Stimulated activated CD8-positive, alpha-beta memory T cell treated with anti-CD3 and anti-CD28 coated beads, Interleukin-4, amount 100 ng/mL, for 48 hours (primary cell): Measurements from ENCODE around the gene SHH.

ENCODE experiments used
- DNase-seq: peaks from one replicate; pipeline ENCODE4 v3.0.0-alpha.2; 2020

The SHH gene

DNA sequence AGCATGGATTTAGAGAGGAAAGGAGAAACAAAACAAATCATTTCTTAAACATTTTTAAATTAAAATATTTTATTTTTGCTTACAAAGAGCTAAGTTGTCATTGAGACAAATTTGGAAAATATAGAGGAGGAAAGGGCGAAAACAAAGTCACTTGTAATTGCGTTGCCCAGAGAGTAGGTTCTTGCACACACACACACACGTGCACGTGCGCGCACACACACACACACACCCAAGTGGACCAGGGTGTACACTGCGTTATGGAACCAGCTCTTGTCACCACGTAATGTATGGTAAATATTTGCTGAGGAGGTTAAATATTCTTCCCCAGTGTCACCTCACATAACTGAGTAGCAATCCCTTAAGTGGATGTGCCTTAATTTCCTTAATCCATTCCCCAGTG, 21.6 kb downstream of the SHH start:
- DNase-seq = no peak

DNA sequence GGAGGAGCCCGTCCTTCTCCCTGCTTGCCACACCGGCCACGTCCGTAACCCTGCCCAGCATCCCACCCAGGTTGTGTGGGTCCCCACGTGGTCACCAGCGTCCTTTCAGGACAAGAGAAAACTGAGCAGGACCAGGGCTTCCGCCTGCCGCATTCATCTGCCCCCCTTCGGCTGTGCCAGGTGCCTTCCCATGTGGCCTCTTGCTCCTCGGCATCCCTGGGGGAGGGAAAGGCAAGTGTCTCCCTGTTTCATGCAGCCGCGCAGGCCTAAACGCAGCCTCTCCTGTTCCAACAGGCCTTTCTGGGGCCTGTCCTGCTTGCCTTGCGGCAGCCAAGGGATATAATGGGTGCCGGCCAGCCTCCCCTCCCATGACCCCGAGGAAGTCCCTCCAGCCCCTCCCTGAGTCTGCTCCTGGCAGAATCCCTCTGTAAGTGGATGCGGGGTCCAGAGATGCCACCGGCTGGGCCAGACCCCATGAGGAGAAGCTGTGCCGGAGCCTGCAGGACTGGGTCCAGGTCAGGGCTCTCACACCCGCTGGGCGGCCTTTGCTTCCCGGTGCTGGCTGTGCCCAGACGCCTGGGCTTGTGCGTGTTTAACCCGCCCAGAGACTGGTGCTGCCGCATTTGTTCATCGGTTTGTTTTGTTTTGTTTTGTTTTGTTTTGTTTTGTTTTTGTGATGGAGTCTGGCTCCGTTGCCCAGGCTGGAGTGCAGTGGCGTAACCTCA, 23.1 kb downstream of the SHH start:
- no peak for DNase-seq

DNA sequence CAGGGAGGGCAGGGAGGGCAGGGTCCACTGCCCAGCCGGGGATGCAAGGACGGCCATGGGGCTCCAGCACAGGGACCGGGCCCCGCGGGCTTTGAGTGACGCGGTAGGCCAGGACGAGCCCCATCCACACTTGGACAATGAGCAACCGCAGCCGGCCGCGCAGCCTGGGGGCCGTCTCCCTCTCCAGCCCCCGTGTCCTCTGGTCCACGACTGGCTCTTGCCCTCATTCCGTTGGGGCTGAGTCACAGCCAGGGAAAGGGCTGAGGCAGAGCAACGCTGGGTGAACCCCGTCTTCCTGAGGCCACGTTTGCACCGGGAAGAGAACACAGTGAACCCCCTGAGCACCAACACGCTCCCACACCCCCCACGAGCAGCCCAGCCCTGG, 23.7 kb downstream of the SHH start:
- DNase-seq = no peak

DNA sequence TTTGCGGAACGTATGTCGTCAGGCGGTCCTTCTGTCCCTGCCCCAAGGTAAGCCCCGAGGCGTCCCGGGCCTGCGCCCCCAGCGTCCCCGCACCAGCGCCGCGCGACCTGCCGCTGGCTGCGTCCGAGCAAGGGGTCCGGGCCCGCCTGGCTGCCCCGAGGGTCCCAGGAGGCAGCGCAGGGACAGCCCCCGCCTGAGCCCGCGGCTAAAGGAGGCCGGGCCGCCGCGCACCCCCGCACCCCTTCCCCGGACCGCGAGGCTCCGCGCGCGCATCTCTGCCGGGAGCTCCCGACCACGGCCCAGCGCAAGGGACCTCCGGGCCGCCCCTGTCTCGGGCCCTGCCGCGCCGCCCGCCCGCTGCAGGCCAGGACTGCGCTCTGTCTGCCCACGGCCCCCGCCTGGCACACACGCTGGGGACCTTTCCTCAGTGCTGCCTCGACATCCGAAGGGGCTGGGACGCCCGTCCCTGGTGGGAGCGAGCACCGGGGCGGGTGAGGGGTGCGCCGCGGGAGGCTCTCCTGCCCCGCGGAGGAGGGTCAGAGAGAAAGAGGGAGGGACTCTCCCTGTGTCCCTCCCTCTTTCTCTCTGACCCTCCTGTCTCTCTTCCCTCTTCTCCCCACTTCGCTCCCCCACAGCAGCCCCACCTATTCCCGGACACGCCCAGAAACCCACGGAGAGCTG, 25.0 kb downstream of the SHH start:
- no peak for DNase-seq

DNA sequence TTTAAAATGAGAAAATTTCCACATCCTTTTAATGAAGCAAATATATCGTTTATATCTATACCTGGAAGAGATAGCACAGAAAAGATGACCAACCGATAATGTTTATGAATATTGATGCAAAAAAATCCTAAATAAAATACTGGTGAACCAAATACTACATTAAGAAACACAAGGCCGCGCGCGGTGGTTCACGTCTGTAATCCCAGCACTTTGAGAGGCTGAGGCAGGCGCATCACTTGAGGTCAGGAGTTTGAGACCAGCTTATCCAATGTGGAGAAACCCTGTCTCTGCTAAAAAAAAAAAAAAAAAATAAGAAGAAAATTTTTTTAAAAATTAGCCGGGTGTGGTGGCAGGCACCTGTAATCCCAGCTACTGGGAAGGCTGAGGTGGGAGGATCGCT, 25.8 kb downstream of the SHH start:
- no peak for DNase-seq

DNA sequence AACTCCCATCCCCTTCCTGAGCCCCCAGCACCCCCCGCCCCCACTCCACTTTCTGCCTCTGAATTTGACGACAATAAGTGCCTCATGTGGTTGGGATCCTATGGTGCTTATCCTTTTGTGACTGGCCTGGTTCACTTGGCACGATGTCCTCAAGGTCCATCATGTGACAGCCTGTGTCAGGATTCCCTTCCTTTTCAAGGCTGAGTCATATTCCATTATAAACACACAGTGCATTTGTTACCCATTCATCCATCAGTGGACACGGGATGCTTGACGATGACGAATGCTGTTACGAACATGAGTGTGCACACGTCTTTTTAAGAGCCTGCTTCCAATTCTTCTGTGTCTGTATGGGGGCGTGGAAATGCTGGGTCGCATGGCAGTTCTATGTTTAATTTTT, 26.7 kb downstream of the SHH start:
- no peak for DNase-seq

DNA sequence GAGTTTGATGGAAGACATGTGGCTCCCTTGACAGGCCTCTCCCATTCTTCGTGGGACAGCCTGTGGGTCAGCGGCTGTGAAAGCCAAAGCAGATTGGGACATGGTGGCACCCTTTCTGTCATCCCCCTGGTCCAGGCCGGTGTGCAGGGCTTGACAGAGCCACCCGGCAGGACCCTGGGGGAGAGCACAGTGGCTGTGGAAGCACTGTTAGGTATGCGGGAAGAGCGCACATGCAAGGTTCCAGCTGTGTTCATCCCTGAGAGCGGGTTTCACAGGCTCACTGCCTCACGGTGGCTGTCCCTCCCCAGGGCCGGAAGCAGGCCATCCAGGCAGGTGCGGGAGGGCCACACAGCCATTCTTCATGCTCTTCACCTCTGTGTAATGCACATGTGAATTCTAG, 29.8 kb downstream of the SHH start:
- no peak for DNase-seq

DNA sequence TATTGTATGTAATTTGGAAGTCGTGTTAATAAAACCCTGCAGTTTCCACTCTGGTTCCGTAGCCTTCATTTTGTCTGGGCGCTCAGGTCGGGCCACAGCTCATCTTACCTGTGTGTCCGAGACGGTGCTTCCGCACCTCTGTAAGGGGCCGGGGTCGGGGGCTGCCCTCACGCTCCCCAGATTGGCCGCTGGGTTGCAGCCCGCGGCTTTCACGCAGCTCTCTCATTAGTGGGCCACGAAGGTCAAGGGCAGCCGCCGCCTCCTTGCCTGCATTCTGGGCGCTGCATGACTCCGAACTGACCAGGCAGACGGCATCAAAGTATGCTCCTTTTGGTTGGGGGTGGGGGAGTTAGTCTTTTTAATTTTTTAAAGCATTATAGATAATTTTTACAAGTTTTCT, 30.8 kb downstream of the SHH start:
- DNase-seq = no peak

DNA sequence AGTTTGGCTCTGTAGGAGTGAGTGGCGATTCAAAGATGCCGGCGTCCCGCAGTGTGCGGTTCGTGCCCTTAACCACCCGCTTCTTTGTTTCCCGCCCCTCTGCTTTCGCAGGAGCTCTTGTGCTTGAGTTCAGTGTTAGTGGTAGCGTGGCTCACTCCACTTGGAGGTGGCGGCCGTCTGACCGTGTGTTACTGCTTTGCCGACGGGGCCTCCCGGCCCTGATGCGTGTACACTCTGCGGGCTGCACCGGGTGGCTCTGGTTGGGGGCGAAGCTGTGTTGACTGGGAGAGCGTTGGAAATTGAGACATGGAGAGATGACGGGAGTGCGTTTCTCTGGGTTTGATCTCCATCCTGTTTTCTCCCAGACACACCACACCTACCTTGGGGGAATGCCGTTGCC, 31.4 kb downstream of the SHH start:
- DNase-seq = no peak

DNA sequence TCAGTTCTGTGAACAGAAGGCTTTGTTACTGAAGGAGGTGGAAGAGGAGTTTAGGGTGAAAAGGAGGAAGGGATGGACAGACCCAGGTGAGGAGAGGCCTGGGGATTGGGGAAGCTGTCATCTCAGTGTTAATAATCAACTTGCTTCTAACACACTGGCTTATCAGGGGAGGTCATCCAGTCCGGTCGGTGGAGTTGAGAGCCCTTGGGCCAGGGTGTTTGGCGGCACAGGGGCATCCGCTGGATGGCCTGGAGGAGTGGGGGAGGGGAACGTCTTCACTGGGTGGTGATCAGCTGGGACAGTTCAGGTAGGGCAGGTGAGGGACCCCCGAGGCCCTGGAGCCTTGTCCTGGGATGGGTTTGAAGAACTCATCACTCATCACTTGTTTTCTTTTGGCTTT, 33.9 kb downstream of the SHH start:
- peak; percentile 8 for DNase-seq

DNA sequence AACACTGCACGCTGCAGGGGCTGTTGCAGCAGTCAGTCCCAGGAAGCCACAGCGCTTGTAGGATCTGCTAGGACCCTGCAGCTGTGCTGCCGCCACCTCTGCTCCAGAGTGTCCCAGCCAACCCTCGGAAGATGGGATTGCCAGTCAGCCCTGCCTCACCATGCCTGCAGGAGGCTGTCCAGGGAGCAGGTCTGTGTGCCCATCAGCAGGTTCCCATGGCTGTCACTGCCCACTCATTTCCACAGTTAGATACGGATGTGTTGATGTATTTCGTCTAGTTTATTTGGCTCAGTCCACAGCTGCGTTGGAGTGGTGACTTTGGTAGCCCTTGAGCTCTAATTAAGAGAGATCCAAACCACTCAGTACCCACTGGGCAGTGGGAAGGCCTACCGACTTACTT, 35.7 kb downstream of the SHH start:
- no peak for DNase-seq

DNA sequence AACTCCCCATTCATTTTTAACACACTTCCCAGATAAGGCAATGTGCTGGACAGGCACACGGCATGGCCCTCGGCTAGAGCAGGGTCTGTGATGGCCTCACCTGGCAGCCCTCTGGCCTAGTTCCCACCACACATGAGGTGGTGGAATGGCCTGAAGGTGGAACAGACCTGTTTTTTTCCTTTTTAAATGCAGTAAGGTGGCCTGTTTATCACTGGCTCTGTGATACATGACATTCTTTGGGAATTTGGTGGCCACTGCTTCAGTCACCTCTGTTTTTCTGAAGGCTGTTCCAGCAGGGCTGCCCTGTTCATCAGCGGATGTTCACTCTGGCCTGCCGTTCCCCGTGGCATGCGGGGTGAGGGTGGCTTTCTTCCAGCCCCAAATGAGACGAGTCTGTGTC, 36.6 kb downstream of the SHH start:
- DNase-seq = no peak

DNA sequence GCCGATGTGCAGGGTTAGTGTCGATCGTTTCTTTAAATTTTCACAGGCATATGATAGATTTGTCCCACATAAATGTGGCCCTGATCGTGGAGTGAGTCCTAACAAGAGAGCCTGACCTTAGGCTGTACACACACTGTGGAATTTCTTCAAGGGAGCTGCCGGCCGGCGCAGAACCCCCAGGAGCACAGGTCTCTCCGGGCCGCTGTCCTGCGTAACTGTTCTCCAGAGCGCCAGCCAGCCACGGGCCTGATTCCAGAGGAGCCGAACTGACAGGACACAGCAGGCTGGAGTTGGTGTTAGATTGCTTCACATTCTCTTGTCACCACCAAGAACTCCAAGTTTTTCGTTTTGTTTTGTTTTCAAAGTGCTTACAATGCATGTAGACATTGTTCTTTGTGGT, 37.3 kb downstream of the SHH start:
- no peak for DNase-seq

DNA sequence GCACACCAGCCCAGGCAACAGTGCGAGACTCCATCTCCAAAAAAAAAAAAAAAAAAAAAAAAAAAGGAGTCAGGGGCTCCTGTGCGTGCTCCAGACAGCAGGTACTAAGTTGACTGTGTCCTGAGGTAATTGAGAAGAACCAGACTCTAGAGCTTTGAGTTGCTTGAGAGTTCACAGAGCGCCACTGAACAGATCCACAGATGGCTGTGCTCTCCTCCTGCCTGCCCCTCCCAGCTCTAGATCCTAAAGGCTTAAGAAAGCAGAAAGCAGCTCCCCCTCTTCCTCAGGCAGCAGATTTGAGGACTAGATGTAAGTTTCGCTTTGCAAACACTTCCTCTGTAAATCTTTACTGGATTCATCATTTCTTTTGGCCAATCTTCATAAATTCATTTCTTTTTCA, 38.7 kb downstream of the SHH start:
- no peak for DNase-seq

DNA sequence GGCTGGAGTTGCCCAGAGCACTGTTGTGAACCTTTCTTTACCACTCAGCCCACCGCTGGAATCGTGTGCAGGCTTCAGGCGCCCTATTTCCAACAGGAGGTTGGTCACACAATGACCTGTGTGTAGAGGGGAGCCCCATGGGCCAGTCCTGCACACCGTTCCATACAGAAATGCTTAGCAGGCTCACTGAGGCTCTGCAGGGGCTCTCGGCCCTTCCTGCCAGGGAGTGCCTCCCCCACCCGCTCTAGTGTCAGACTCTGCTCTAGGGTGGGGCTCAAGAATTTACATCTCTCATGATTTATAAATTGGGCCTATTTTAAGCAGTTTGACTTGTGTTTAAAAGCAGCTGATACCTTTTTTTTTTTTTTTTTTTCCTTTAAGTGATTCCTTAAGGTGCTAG, 42.0 kb downstream of the SHH start:
- no peak for DNase-seq

DNA sequence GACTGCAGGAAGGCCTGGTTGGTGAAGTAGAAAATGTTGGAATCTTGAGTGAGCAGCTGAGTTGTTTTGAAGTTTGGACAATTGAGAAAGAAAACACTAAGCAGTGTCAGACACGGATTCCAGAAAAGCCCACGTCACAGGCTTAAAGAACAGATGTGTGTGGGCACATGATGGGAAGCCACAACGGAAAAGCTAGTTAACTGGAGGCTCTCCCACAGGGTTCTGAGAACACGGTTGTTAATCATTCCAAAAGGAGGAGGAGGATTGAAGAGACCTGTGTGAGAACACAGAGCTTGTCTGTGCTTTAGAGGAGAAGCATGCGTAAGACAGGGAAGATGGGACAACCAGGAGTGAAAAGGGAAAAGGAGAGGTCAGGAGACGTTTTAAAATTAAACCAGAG, 42.6 kb downstream of the SHH start:
- no peak for DNase-seq

DNA sequence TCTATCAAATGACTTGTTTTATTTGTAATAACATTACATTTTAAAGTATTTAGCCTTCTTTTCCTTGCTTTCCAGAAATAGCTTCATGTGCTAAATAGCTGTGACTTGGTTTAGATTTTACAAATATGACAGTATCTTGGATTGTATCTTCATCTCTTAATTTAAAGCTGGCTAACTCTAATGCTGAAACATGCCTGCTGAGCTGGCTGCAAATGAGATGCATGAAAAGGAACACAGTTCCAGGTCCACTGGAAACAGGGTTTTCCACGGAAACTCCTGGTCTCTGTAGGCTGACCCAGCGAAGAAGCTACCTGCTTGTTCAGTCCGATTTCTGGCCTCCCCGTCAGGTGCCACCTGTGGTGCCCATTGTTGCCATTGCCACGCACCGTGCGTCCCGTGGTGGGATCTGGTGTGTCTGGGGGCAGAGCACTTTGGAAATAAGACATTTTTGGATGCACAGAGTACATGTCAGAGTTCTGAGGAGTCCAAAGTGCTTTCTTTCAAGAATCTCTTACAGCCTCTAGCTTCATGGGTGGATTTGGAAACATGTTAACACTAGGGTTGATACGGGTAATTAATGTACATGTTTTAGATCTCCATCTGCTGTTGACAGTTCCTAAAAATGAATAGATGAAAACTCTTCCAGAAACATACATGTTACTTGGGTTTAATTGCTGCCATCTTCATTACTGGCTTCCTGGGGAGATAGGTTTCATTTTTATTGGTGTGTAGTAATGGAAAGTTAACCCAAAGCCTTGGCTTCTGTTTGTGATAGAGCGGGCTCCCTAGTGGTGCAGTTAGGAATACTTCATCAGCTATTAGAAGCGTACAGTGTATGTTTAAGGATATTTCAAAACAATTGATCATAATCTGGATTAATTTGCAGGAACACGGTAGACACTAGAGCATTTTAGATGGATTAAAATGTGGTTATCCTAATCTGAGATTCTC, 45.0 kb downstream of the SHH start:
- DNase-seq = no peak

DNA sequence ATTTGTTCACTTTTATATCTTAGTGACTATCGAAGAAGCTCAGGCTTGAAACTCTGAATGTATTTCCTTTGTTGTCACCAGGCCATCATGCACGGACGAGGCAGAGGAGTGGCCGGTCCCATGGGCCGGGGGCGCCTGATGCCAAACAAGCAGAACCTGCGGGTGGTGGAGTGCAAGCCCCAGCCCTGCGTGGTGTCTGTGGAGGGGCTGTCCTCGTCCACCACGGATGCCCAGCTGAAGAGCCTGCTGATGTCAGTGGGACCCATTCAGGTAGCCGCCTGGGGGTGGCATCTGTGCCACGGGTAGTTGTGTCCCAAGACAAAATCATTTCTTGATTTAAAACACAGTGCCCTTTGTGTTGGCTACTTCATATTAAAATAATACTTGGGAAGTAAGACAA, 45.9 kb downstream of the SHH start:
- no peak for DNase-seq

DNA sequence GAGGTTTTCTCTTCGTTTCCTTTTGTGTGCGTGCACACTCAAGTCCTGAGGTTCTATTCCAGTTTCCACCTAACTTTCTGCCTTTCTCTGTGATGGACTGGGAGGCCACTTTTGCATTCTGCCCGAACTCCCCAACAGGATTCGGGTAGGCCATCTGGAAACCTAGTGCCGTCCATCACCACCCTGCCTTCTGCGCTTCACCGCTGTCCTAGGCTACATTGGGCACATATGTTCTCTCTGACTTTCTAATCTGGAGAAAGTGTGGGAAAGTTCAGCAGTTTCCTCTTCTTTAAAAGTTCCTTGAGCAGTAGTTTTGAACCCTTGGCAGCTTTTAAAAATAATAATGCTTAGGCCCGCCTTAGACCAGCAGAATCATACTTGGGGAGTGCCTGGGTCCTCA, 46.8 kb downstream of the SHH start:
- DNase-seq = no peak

DNA sequence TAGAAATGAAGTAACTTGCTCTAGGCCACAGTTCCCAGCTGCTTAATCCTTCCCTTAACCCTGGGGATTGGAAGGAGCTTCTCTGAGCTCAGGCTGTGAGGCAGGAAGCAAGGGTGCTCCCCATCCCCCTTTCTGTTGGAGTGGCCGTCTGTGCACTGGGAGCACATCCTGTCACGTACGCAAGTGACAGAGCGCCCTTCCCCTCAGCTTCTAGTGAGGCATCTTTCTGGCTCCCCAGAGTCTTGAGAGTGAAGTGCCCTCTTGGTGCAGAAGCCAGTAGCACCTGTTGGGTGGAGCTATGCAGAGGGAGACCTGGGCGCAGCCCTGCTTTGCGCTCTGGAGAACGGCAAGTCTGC, 47.8 kb downstream of the SHH start:
- peak; percentile 62 for DNase-seq

DNA sequence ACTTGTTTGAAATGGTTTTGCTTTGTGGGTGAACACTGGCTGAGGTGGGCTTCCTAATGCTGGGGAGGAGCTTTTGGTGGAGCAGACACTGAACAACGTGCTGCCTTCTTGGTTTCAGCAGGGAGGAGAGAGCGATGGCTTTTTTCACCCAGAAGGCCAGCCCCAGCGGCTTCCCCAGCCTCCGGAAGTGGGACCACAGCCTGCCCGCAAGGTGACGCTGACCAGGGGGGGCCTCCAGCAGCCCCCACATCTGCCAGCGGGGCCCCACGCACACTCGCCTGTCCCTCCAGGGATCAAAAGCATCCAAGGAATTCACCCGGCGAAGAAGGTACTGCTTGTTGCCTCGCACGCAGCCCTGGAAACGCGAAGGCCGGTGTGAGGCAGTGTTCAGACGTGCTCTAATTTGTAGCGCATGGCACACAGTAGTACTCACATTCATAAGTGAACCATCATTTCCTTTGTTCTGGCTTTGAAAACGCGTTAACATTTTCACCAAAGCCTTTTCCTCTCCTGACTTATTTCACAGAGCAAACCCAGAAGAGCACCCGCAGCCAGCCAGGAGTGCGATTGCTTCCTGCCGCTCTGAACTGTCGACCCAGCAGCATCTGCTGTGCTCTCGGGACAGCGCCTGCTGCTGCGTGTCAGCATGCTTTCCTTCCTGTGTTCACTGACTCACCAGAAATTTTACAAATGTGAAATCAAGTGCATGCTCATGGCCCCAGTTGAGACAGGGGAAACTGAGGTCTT, 48.4 kb downstream of the SHH start:
- DNase-seq = peak; percentile 71

DNA sequence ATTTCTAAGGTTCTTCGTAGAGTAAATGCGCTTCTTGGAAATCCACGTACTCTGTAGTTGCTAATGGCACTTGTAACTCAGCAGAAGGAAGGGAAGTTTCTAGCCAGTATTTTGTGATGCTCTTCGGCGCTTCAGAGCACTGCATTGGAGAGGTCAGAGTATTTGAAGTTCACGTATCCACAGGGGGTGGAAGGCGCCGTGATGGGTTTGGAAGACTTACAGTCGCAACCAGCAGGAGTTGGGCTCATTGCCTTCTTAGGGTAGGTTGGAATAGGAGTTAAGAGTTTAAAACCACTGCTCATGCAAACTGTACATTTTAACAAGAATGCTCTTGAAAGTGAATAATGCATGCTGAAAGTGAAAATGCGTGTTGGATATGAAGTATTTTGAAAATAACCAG, 49.1 kb downstream of the SHH start:
- no peak for DNase-seq

DNA sequence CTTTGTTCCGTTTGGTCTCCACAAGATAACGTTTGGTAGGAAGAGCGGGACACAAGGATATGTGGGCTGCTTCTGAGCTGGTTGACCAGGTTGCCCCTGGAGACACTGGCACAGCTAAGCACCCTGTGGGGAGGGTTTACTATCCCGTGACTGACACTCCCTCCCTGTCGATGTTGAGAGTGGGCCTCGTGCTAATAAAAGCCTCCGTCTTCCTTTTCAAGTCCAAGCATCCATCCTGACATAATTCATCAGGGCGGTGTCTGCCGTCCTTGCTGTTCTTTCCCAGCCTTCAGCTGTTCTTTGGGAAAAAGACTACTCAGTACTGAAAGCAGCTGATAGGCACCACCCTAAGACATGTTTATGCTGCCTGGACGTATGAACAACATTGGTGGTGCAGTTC, 49.6 kb downstream of the SHH start:
- no peak for DNase-seq
